GM12864 (cell line): ENCODE measurements around the gene WDR48.
"Not testable (repeated sequence)": the region's sequence is repeated elsewhere in the genome, so short reads cannot be mapped to it uniquely, and the experiment has no call there.

Source experiments
- DNase-seq: peaks from one replicate; pipeline ENCODE4 v3.0.0-alpha.2; 2011; ENCODE audit warnings: low read depth
- H3K4me3 ChIP-seq: 2 replicates; pipeline ENCODE4 v1.5.1; 2011; ENCODE audit warnings: mild to moderate bottlenecking, low read depth, low read length, control low read depth
- TF ChIP-seq, protein P1 (sequence below): IDR thresholded peaks from 2 replicates; pipeline ENCODE4 v1.5.1; 2011; ENCODE audit warnings: low read depth, mild to moderate bottlenecking, moderate library complexity, low read length, control low read depth, inconsistent platforms; ENCODE audit errors: missing control alignments

WDR48 gene

DNA sequence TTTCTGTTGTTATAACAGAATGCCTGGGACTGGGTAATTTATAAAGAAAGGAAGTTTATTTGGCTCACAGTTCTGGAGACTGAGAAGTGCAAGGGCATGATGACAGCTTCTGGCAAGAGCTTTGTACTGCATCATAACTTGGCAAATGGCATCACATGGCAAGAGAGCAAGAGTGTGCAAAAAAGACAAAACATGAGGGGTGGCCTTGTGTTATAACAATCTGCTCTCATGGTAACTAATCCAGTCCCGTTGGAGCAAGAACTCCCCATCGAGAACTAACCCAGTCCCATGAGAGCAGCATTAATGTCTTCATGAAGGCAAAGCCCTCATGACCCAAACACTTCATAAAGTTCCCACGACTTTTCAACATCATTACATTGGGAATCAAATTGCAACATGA is 23.3 kb upstream of the WDR48 start:
- no peak overlapping the region for H3K4me3 ChIP-seq
- TF ChIP-seq, protein P1, sequence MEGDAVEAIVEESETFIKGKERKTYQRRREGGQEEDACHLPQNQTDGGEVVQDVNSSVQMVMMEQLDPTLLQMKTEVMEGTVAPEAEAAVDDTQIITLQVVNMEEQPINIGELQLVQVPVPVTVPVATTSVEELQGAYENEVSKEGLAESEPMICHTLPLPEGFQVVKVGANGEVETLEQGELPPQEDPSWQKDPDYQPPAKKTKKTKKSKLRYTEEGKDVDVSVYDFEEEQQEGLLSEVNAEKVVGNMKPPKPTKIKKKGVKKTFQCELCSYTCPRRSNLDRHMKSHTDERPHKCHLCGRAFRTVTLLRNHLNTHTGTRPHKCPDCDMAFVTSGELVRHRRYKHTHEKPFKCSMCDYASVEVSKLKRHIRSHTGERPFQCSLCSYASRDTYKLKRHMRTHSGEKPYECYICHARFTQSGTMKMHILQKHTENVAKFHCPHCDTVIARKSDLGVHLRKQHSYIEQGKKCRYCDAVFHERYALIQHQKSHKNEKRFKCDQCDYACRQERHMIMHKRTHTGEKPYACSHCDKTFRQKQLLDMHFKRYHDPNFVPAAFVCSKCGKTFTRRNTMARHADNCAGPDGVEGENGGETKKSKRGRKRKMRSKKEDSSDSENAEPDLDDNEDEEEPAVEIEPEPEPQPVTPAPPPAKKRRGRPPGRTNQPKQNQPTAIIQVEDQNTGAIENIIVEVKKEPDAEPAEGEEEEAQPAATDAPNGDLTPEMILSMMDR = no peak

DNA sequence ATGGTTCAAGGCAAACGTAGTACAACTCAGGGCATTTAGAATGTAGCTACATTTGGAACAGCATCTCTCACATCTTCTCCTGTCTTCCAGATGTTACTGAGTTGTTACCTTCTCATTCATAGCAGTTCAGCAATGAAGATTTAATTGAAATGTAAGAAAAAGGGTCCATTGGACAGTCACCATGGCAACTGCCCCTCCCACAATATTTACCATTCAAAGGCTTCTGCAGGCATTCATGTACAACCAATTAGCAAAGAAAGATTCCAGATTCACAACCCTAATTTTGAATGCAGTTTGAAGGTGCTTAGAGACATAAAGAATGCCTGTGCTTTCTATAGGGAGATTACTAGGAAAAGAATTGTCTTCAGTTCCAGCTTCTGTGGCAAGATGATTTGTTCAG is 22.3 kb upstream of the WDR48 start:
- no peak for DNase-seq
- TF ChIP-seq, protein P1 = no peak

More for the DNA sequence above, 23.3 kb upstream of the WDR48 start:
- DNase-seq = no peak

DNA sequence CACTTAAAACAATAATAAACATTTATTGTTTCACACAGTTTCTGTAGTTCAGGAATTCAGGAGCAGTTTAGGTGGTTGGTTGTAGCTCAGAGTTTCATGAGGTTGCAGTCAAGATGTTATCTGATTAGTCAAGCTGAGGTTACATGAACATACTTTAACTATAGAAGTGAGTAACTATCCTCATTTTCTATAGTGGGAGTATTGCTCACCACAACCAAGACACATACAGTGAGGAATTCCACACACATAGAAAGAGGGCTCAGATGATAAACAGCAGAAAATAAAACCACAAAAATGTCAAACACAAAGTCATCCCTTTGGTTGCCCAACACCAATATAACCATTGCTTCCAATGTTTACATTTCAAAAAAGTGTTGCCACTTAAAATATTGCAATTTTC is 13.7 kb upstream of the WDR48 start:
- H3K4me3 ChIP-seq = no peak overlapping the region
- TF ChIP-seq, protein P1 = no peak
- no peak for DNase-seq

More for the DNA sequence above, 22.3 kb upstream of the WDR48 start:
- H3K4me3 ChIP-seq = no peak overlapping the region

DNA sequence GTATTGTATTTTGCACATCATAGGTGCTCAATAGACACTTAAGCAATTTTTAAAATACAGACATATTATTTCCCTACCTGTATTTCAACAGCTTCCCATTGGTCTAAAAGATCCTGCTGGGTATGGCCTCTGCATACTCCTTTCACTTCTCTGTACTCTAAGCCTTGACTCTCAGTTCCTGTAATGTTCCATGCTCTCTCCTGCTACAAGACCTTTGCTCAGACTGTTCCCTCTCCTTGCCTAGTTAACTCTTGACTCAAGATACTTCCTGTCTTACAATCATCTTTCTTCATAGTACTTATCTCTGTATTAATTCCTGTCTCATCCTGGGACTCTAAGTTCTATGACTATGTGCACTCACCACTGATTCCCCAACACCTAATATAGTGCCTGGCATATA is 1.8 kb upstream of the WDR48 start:
- TF ChIP-seq, protein P1 = no peak
- no peak for DNase-seq
- no peak overlapping the region for H3K4me3 ChIP-seq

DNA sequence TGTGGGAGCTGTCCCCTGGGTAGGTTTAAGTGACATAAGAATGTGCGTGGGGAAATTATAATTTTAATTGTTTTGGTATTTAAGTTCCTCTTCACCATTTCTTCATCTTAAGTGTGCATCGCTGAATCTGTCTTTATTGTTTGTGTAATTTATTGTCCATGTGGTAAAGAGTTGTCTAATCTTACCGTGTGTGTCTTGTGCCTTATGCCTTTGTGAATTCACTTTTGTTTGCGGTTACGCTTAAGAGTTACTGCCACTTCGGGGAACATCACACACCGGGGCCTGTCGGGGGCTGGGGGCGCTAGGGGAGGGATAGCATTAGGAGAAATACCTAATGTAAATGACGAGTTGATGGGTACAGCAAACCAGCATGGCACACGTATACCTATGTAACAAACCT is 767 bp downstream of the WDR48 start:
- peak overlapping the region; percentile 87 for H3K4me3 ChIP-seq
- no peak for DNase-seq
- TF ChIP-seq, protein P1 = no peak

DNA sequence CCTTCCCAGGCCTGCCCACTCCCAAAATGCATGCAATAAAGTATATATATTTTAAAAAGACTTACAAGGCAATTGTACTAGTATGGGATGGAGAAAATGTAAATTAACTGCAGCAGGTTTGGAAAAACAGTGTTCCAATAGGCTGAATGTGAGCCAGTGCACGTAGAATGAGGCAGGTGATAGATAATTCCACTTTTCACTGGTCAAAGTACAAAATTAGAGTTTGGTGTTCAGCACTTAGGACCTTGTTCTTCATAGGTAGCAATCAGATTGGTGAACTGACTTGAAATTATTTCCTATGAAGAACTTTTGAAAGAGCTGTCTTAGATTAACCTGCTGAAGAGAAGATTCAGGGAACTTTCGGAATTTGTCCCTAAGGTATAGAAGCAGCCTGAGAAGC is 1.9 kb downstream of the WDR48 start:
- no peak overlapping the region for H3K4me3 ChIP-seq
- no peak for DNase-seq
- TF ChIP-seq, protein P1 = no peak

DNA sequence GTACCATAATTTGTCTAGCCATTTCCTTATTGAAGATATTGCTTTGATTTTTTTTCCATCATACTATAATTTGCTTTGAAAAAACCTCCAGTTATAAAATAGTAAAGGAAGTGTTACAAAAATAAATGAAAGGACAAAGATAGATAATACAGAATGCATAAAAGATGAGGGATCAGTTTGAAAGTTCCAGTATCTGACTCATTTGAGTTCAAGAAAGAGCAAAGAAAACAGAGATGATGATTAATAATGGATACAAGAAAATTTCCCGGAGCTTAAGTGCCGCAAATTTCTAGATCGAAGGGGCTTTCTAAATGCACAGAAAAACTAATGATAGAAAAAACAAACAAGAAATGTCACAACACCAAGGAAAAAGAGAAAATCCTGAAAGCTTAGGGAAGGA is 4.3 kb downstream of the WDR48 start:
- TF ChIP-seq, protein P1 = peak; percentile 2
- DNase-seq = no peak
- no peak overlapping the region; the same call in 1 of the 2 replicates for H3K4me3 ChIP-seq

DNA sequence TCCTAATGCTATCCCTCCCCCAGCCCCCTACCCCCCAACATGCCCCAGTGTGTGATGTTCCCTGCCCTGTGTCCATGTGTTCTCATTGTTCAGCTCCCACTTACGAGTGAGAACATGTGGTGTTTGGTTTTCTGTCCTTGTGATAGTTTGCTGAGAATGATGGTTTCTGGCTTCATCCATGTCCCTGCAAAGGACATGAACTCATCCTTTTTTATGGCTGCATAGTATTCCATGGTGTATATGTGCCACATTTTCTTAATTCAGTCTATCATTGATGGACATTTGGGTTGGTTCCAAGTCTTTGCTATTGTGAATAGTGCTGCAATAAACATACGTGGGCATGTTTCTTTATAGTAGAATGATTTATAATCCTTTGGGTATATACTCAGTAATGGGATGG is 9.4 kb downstream of the WDR48 start:
- H3K4me3 ChIP-seq, DNase-seq: not testable (repeated sequence)
